ENCODE results near the gene CIB4.
A peak's percentile ranks its signal among the peaks of the same experiment; 100 is the strongest.

CIB4 gene

GRCh38 chr2:26605195-26605998 lies 35.8 kb downstream of the CIB4 start:
- peak in 1 of 2 experiments; percentile 6 for DNase-seq

DNA sequence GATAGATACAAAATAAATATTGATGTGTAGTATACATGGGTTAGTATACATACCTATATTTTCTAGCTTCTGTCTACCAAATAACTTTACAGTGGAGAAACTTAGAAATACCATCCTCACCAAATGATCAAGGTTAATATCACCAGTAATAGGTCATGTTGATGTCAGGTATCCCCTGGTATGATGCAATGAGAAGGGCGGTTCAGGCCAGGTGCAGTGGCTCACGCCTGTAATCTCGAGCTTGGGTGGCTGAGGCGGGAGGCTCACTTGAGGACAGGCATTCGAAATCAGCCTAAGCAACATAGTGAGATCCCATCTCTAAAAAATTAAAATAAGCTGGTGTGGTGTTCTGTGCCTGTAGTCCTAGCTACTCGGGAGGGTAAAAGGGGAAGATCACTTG lies 38.6 kb downstream of the CIB4 start:
- no peak for DNase-seq

DNA sequence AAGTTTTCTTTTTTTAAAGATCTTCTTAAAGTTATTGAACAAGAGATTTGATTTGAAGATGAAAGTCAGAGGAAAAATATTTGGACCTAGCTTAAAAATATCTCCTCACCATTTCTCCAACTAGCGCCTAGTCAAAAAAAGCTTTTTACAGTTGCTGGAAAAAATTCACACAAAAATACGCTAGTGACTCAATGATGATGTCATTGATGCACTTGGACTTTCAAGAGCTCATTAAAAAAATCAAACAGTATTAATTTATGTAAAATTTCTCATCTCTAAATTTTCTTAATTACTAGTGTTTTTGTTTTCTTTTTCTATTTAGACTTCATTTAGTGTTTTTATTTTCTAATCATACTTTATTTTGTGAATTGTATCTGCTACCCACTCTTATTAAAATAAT lies 41.8 kb downstream of the CIB4 start:
- DNase-seq = no peak

DNA sequence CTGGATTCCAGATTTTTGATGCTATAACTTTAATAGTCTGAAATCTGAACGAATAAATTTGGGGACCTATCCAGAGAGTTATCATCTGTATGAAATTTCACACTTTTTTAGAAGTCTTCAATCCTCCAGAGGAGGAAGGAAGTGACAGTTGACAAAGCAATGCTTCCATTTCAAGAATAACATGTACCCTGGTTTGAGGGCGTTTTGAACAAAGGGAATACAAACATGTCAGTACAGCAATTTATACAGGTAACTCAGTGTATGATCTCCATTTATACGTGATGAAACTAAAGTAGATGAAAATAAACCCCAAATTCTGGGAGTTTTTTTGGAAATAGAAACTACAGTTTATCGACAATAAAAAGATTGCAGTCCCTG lies 42.2 kb downstream of the CIB4 start:
- no peak for DNase-seq

GRCh38 chr2:26598336-26598995 lies 42.7 kb downstream of the CIB4 start:
- no peak for DNase-seq

- no peak for DNase-seq
Measured at GRCh38 chr2:26597197-26597596, 44.0 kb downstream of the CIB4 start.

GRCh38 chr2:26595146-26595545 lies 46.0 kb downstream of the CIB4 start:
- DNase-seq = no peak

GRCh38 chr2:26591619-26592505 lies 49.3 kb downstream of the CIB4 start:
- DNase-seq = no peak

DNA sequence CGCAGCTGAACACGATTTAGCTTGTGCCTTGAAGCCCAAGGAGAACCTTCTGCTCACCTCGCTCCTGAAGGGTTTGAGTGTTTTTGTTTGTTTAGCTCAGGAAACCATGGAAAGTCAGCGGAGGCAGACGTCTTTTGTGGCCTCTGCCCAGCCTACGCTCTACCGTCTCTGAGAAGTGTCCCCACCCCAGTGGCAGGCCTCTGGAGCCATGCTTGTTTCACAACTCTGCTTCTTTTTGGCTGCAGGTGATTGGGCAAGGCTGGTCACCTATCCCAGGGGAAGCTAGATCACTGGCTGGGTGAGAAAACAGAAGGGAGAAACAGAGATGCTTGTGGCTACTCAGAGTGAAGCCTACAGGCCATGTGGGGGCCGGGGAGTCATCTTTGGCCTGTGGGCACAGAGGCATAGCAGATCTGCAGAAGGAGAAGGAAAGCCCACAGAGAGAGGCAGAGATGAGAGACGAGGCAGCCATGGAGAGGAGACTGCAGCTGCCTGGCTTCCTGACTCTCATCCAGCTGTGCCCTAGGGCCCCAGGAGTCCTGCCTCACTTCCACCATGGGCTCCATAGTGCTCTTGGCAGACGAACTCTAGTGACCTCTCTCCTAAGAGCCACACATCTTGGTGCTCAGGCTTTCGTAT lies 50.1 kb downstream of the CIB4 start:
- no peak for DNase-seq

- DNase-seq = no peak
Measured at GRCh38 chr2:26590508-26590907, 50.7 kb downstream of the CIB4 start.

- DNase-seq = no peak
Measured at GRCh38 chr2:26588576-26588975, 52.6 kb downstream of the CIB4 start.

- DNase-seq = no peak
Measured at GRCh38 chr2:26587994-26588393, 53.2 kb downstream of the CIB4 start.

DNA sequence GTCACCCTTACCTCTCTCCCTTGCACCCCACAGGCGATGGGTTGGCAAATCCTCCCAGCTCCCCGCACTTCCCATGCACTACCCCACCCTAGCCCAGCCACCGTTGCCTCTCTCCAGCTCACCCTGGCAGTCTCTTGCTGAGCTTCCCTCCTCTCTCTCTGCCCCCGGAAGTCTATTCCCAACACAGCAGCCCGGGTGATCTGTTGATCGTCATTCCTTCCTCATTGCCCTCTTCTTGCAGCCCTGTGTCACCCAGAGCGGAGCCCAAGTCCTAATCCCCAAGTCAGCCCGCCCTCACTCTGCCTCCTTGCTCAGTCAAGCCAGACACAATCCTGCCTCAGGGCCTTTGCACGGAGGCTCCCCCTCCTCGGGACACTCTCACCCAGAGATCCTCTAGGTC lies 55.2 kb downstream of the CIB4 start:
- DNase-seq = no peak

GRCh38 chr2:26585100-26585499 lies 56.1 kb downstream of the CIB4 start:
- no peak for DNase-seq

DNA sequence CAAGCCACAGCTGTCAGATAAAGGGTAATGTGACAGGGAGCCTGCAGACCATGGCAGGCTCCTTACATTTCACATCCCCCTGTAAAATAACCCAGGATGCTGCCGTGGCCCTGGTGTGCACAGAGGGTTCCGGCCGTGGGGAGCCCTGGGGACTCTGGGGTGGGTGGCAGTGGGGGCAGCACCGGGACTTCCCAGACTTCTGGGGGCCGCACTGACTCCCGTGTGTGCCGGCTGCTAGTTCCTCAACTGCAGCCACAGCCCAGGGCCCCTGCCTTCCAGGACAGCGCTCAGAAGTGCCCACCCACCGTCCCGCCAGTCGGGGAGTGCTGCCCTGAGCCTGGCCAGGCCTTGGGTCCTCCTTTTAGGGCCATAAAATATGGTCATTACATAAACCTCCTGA lies 56.5 kb downstream of the CIB4 start:
- no peak for DNase-seq

DNA sequence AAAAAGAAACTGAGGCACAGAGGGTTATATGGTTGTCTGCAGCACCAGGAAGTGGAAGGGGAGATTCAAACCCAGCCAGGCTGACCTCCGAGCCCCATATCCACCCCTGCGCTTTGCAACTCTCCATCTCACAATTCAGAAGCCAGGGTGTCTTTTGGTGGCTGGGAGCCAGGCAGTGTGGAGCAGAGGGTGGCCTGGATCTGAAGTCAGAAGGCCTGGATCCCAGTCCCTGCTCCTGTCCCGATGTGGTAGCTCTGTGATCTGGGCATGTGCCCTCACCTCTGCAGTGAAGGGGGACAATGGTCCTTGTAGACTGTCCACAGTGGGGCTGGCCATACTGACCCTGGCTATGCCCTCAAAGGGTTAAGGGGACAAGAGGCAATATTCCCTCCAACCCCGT lies 57.0 kb downstream of the CIB4 start:
- no peak for DNase-seq

DNA sequence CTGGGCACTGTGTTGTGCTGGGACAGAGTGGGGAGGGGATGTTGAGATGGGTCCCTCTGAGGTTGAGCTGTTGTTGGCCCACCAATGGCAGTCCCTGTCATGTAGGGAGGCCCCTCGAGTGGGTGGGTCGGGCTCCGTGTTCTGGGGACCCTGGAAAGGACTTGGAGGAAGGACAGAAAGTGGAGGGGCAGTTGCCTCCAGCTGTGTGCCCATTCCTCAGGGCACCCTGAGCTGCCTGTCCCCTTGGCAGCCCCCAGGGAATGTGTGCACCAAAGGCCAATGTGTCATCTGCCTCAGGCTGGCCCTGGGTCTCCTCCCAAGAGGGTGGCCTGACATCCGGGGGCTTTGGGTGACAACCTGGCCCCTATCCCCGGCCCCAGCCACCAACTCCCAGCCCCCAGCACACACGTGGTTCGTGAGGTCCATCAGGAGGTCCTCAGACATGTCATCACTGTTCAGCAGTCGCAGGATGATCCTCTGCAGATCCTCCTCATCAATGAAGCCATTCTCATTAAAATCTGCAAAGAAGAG lies 57.7 kb downstream of the CIB4 start:
- DNase-seq = no peak

GRCh38 chr2:26582890-26583289 lies 58.3 kb downstream of the CIB4 start:
- no peak for DNase-seq

GRCh38 chr2:26581991-26582842 lies 58.9 kb downstream of the CIB4 start:
- DNase-seq = no peak

GRCh38 chr2:26581266-26581990 lies 59.7 kb downstream of the CIB4 start:
- no peak for DNase-seq

GRCh38 chr2:26580751-26581150 lies 60.4 kb downstream of the CIB4 start:
- DNase-seq = no peak
